GM12892 (cell line): Measurements from ENCODE around the gene ARRB2.

Experiments
- POLR2A ChIP-seq: IDR thresholded peaks from 2 replicates; pipeline ENCODE4 v1.6.1; 2011; ENCODE audit warnings: low read depth, low read length, control low read depth
- TAF1 ChIP-seq: IDR thresholded peaks from 2 replicates; pipeline ENCODE4 v1.6.1; 2011; ENCODE audit warnings: low read depth, mild to moderate bottlenecking, control low read depth, low read length, borderline replicate concordance

GRCh38 chr17:4724650-4725049 is 14.2 kb downstream of the ARRB2 start:
- TF ChIP-seq POLR2A (no peak), TAF1 (no peak)
